GM21825 (cell line): ENCODE measurements around the gene ABO.
"Not testable (repeated sequence)": the region's sequence is repeated elsewhere in the genome, so short reads cannot be mapped to it uniquely, and the experiment has no call there.

Experiments used
- ATAC-seq: cut with Tn5 transposase; IDR thresholded peaks from one replicate; pipeline ENCODE4 v1.9.1; 2021; ENCODE audit warnings: mild to moderate bottlenecking, moderate library complexity; ENCODE audit not compliant: unreplicated experiment

The ABO gene

GRCh38 chr9:133207021-133207531, 67.9 kb downstream of the ABO start:
- no peak for ATAC-seq

GRCh38 chr9:133205996-133206931, 68.7 kb downstream of the ABO start:
- ATAC-seq = no peak

GRCh38 chr9:133205481-133205887, 69.5 kb downstream of the ABO start:
- ATAC-seq = not testable (repeated sequence)
